HL-60 (cell line): ENCODE results near the gene C16orf74.

ENCODE experiments used
- CTCF ChIP-seq: IDR thresholded peaks from one replicate; pipeline ENCODE4 v1.5.1; 2011; ENCODE audit warnings: low read length, control low read depth, inconsistent platforms; ENCODE audit not compliant: insufficient read depth
- POLR2AphosphoS5 ChIP-seq: IDR thresholded peaks from 2 replicates; pipeline ENCODE4 v1.6.1; 2012; ENCODE audit warnings: low read depth

- TF ChIP-seq POLR2AphosphoS5 (no peak), CTCF (no peak)
Measured at GRCh38 chr16:85753976-85754375, 3.1 kb upstream of the C16orf74 start.
